B cell (primary cell): ENCODE measurements around the gene PCBP3.

Source experiments
- CTCF ChIP-seq: fragments of 200-600 bp; IDR thresholded peaks from one replicate; pipeline ENCODE4 v1.8.0; 2022; ENCODE audit warnings: antibody characterized with exemption, mild to moderate bottlenecking
- EZH2 ChIP-seq: IDR thresholded peaks from 2 replicates; pipeline ENCODE4 v1.6.1; 2012; ENCODE audit warnings: borderline replicate concordance, low read depth, mild to moderate bottlenecking, moderate library complexity, low read length; ENCODE audit not compliant: insufficient read depth, poor library complexity, severe bottlenecking

- no peak for TF ChIP-seq CTCF
- TF ChIP-seq EZH2 = no peak
These were observed 47.8 kb upstream of the PCBP3 start for GRCh38 chr21:45595574-45596295.
